Measurements from ENCODE around the gene ANGPTL1. TPM values are rescaled to one million over a fixed set of nuclear protein-coding genes. Genes with fewer than 3 reads are reported as not detected.

The ANGPTL1 gene
- total and polyA plus RNA-seq, 10 of the 15 experiments (the other 5 are each of a cell fraction or from before 2014, with no cell fraction given) = not detected

GRCh38 chr1:178885869-178886268, 15.0 kb upstream of the ANGPTL1 start:
- ATAC-seq (no peak), FAIRE-seq (no peak), DNase-seq (ENCODE audit: low read depth, low spot score) (no peak)
- no peak for TF ChIP-seq SMAD1 (IDR thresholded peaks at IDR 0.05; ENCODE audit: low read depth, partially characterized antibody)
- no peak for TF ChIP-seq ZNF24 (IDR thresholded peaks at IDR 0.05)
- no peak for TF ChIP-seq RAD21 (IDR thresholded peaks at IDR 0.05; ENCODE audit: insufficient read depth, low read depth, low read length)
- no peak for TF ChIP-seq BCLAF1 (IDR thresholded peaks at IDR 0.05)
- TF ChIP-seq RCOR1 (conservative IDR thresholded peaks at IDR 0.05; ENCODE audit: low read depth, low read length) = no peak
- TF ChIP-seq TARDBP (IDR thresholded peaks at IDR 0.05; ENCODE audit: borderline replicate concordance) = no peak
- no peak for TF ChIP-seq ZBTB33 (IDR thresholded peaks at IDR 0.05)
- TF ChIP-seq BCL11A (IDR thresholded peaks at IDR 0.05; ENCODE audit: low read depth, low read length) = no peak
- no peak for TF ChIP-seq NR2C1 (IDR thresholded peaks at IDR 0.05)
- TF ChIP-seq NFIC (IDR thresholded peaks at IDR 0.05; ENCODE audit: low read depth, low read length) = no peak
- TF ChIP-seq STAT1 (conservative IDR thresholded peaks at IDR 0.05) = no peak
- no peak for TF ChIP-seq MYB (IDR thresholded peaks at IDR 0.05; ENCODE audit: borderline replicate concordance, low read depth, low read length)
- no peak for TF ChIP-seq ETV6 (conservative IDR thresholded peaks at IDR 0.05 in 1 of 2, IDR thresholded peaks at IDR 0.05 in 1 of 2; ENCODE audit: borderline replicate concordance in 1 of 2, low read depth in 1 of 2)
- TF ChIP-seq HDGF (IDR thresholded peaks at IDR 0.05) = no peak
- ChIA-PET RAD21 (ENCODE audit: unreplicated experiment) (interaction anchor here (1.0 kb wide), 1 partner anchor 90 kb away, joined by 3 read pairs; no protein-coding TSS in a partner anchor), SMC1A (ENCODE audit: uncharacterized antibody, unreplicated experiment) (no interaction called here), POLR2A (no interaction called here), CTCF (interaction anchor here (1.2 kb wide), 1 partner anchor 117 kb away, joined by 4 read pairs; no protein-coding TSS in a partner anchor)
- Histone ChIP-seq H2AFZ (ENCODE audit: control insufficient read depth, low read depth, low read length) (no peak overlapping the region), H3K9ac (ENCODE audit: control insufficient read depth, insufficient read depth, low read length) (no peak overlapping the region), H3K36me3 (ENCODE audit: control insufficient read depth in 2 of 2, insufficient read depth in 2 of 2, low read length in 1 of 2) (no peaks in the 10 kb centered on the region), H3K79me2 (ENCODE audit: control insufficient read depth, insufficient read depth, low read length) (no peaks in the 10 kb centered on the region), H3K9me3 (replicated peaks; ENCODE audit: control insufficient read depth, insufficient read depth, low read length) (no peaks in the 10 kb centered on the region), H3K4me1 (ENCODE audit: control insufficient read depth, insufficient read depth, low read length) (no peaks in the 10 kb centered on the region), H4K20me1 (ENCODE audit: control insufficient read depth, insufficient read depth) (no peaks in the 10 kb centered on the region), H3K27me3 (replicated peaks in 1 of 2; ENCODE audit: control insufficient read depth in 2 of 2, insufficient read depth in 2 of 2, low read length in 1 of 2) (no peaks in the 10 kb centered on the region), H3K27ac (ENCODE audit: control insufficient read depth, insufficient read depth) (no peak overlapping the region), H3K4me2 (ENCODE audit: control insufficient read depth, insufficient read depth) (no peak overlapping the region), H3K4me3 (no peak overlapping the region)
- in situ Hi-C loops (cut with MboI) (no loop called here), intact Hi-C loops (cut with micrococcal nuclease; ENCODE audit: unreplicated experiment) (no loop called here)
- no TSS peak for BruUV-seq (replicated peaks)
- WGBS (ENCODE audit: insufficient coverage, insufficient replicate concordance, low lambda C conversion rate, missing lambda C conversion rate) = 52% methylated on average over 4 of the region's 4 CpGs

Data from GM12878 (cell line).